ENCODE measurements around the gene TNFRSF4.

- TF ChIP-seq EP300 (IDR thresholded peaks at IDR 0.05) = no peak
- no peak for TF ChIP-seq CTCF (IDR thresholded peaks at IDR 0.05)
- TF ChIP-seq POLR2A (IDR thresholded peaks at IDR 0.05) = no peak
Observed at GRCh38 chr1:1182491-1183220, 31.3 kb downstream of the TNFRSF4 start.

All from tibial nerve (tissue), 4 donors.